Duodenal mucosa (tissue), 2 donors: Measurements from ENCODE around the gene TMEM200B.
"Not testable (repeated sequence)": the region's sequence is repeated elsewhere in the genome, so short reads cannot be mapped to it uniquely, and the experiment has no call there.

Source experiments
- H3K27ac ChIP-seq: one replicate; pipeline ENCODE4 v1.7.0; 2013; ENCODE audit warnings: low read depth, low read length
- H3K27me3 ChIP-seq, 2 donors: one replicate each; pipeline ENCODE4 v1.7.0; 2013; ENCODE audit warnings: low read length in 2 of 2, control low read depth in 1 of 2; ENCODE audit not compliant: insufficient read depth in 2 of 2, control insufficient read depth in 1 of 2
- H3K36me3 ChIP-seq, 2 donors: one replicate each; pipeline ENCODE4 v1.7.0; 2013; ENCODE audit warnings: low read length in 2 of 2, control low read depth in 1 of 2; ENCODE audit not compliant: insufficient read depth in 2 of 2, control insufficient read depth in 1 of 2
- H3K4me1 ChIP-seq, 2 donors: one replicate each; pipeline ENCODE4 v1.7.0; 2013; ENCODE audit warnings: low read length in 2 of 2, control low read depth in 1 of 2; ENCODE audit not compliant: insufficient read depth in 2 of 2, control insufficient read depth in 1 of 2
- H3K4me3 ChIP-seq, 2 donors: one replicate each; pipeline ENCODE4 v1.7.0; 2013; ENCODE audit warnings: low read length in 2 of 2, low read depth in 1 of 2
- H3K9ac ChIP-seq, 2 donors: one replicate each; pipeline ENCODE4 v1.7.0; 2013; ENCODE audit warnings: low read length in 2 of 2, low read depth in 1 of 2
- H3K9me3 ChIP-seq, 2 donors: one replicate each; pipeline ENCODE4 v1.7.0; 2013; ENCODE audit warnings: low read length in 2 of 2, control low read depth in 1 of 2; ENCODE audit not compliant: control insufficient read depth in 1 of 2

TMEM200B gene

DNA sequence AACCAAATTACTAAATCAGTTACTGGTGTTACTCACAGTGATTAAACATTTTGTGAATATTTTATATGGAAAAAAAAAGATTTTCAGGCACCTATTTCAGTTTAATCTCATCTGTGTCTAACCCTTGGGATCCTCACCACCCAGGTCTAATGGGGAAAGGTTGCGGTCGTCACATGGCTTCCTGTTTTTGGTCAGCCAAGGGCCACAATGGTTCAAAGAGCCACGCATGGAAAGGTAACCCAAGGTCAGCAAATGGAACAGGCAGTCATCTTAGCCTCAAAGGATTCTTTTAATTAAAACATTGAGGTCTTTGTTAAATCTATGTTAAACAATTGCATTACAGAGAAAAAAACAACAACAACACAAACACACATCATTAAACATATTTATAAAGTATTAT is 36.1 kb upstream of the TMEM200B start:
- no peaks in the 10 kb centered on the region for H3K27me3 ChIP-seq
- H3K4me3 ChIP-seq: no peak overlapping the region
- H3K27ac ChIP-seq: no peak overlapping the region
- H3K36me3 ChIP-seq: peaks cover 39 to 64% of the 10 kb centered on the region in 2 donors
- peaks cover 13 to 24% of the 10 kb centered on the region in 2 donors for H3K4me1 ChIP-seq
- H3K9me3 ChIP-seq: peaks cover 2 to 8% of the 10 kb centered on the region in 2 donors
- no peak overlapping the region for H3K9ac ChIP-seq

DNA sequence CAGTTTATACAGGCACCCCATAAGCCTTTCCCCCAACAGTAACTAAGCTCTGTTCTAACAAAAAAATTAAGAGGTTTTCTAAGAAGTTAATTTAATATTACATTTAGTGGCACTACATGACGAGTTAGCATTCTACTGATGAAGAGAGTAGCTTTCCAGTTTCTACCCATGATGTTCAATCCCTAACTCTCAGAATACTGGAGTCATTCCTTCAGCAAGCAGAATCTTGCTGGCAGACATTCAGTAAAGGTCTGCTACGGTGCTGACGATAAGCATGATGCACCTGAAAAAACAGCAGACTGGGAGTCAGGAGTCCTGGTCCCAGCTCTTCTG is 33.5 kb upstream of the TMEM200B start:
- Histone ChIP-seq H3K27ac (no peak overlapping the region), H3K9me3 (peaks cover 2 to 8% of the 10 kb centered on the region in 2 donors), H3K9ac (no peak overlapping the region), H3K36me3 (peaks cover 43 to 87% of the 10 kb centered on the region in 2 donors), H3K27me3 (no peaks in the 10 kb centered on the region), H3K4me3 (peak overlapping the region in 1 of 2 donors; percentile 15), H3K4me1 (peaks cover 7 to 13% of the 10 kb centered on the region in 2 donors)

DNA sequence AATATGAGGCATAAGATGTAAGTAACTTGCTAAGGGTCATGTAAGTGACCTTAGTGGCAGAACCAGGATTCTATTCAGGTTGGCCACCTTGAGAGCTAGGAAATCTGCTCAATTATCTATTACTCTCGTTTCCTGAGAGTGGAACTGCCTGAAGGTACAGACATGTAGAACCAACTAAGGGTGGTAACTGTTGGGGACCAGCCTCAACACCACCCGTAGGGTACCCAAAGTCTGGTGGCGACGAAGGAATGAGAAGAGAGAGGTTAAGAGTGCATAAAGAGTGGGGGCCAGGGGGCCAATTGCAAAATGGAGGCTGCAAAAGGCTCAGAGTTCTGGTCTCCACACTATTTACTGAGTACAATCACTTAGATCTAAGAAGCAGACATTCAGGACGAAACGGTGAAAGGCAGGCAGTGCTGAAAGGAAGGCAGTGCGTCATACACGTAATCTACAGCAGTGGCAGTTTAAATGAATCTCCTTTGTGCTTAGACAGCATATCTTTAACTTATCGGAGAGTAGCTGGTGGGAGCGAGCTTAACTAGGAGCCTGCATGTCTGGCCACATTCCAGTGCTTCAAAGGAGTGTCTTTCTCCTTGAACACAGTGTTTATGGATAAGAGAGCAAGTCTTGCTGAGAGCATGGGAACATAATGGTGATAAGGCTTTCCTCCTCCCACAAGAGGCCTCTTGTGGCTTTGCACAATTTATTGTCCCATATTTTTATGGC is 33.0 kb upstream of the TMEM200B start:
- Histone ChIP-seq H3K4me1 (peaks cover 7 to 8% of the 10 kb centered on the region in 2 donors), H3K9ac (no peak overlapping the region), H3K27me3 (no peaks in the 10 kb centered on the region), H3K9me3 (peaks cover 2 to 8% of the 10 kb centered on the region in 2 donors), H3K27ac (no peak overlapping the region), H3K4me3 (no peak overlapping the region), H3K36me3 (peaks cover 46 to 92% of the 10 kb centered on the region in 2 donors)

DNA sequence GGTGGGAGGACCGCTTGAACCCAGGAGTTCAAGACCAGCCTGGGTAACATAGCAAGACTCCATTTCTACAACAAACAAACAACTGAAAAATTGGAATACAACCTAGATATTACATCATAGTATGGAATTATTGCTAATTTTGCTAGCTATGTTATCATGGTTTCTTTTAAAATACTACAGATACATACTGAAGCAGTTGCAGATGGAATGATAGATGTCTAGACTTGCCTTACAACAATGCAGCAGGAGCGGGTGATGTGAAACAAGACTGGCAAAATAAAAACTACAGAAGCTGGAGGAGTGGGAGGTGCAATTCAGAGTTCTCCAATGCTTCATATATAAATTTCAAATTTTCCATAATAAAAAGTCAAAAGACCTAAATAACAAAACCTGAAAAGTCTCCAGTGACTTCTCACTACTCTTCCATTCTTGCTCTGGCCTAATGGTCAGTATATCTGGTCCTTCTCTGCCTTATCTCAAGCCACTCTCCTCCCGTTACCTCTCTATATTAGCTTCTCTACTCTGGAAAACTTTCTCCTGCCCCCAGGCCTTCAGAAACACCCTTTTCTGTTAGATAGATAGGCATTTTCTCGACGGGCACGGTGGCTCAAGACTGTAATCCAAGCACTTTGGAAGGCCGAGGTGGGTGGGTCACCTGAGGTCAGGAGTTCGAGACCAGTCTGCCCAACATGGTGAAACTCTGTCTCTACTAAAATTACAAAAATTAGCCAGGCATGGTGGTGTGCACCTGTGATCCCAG is 28.5 kb upstream of the TMEM200B start:
- H3K36me3 ChIP-seq: peaks cover 53 to 98% of the 10 kb centered on the region in 2 donors
- H3K27ac ChIP-seq: no peak overlapping the region

DNA sequence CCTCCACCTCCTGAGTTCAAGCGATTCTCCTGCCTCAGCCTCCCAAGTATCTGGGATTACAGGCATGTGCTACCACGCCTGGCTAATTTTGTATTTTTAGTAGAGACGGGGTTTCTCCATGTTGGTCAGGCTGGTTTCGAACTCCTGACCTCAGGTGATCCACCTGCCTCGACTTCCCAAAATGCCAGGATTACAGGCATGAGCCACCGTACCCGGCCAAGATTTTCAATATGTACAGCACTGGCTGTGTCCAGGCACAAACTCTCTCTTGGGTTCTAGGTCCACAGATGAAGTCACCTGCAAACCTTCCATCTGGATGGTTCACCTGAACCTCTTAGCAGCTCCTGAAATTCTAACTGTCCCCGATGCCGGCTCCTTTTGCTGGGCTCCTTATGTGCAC is 26.6 kb upstream of the TMEM200B start:
- H3K27ac ChIP-seq, H3K9ac ChIP-seq, H3K27me3 ChIP-seq, H3K9me3 ChIP-seq, H3K4me3 ChIP-seq: not testable (repeated sequence)
- H3K4me1 ChIP-seq: peaks cover 11 to 17% of the 10 kb centered on the region in 2 donors
- H3K36me3 ChIP-seq: peaks cover 51 to 91% of the 10 kb centered on the region in 2 donors

More for the DNA sequence above, 28.5 kb upstream of the TMEM200B start:
- no peaks in the 10 kb centered on the region for H3K27me3 ChIP-seq
- no peaks in the 10 kb centered on the region for H3K9me3 ChIP-seq
- H3K4me3 ChIP-seq: no peak overlapping the region
- no peak overlapping the region for H3K9ac ChIP-seq
- H3K4me1 ChIP-seq: peaks cover 2 to 10% of the 10 kb centered on the region in 2 donors

DNA sequence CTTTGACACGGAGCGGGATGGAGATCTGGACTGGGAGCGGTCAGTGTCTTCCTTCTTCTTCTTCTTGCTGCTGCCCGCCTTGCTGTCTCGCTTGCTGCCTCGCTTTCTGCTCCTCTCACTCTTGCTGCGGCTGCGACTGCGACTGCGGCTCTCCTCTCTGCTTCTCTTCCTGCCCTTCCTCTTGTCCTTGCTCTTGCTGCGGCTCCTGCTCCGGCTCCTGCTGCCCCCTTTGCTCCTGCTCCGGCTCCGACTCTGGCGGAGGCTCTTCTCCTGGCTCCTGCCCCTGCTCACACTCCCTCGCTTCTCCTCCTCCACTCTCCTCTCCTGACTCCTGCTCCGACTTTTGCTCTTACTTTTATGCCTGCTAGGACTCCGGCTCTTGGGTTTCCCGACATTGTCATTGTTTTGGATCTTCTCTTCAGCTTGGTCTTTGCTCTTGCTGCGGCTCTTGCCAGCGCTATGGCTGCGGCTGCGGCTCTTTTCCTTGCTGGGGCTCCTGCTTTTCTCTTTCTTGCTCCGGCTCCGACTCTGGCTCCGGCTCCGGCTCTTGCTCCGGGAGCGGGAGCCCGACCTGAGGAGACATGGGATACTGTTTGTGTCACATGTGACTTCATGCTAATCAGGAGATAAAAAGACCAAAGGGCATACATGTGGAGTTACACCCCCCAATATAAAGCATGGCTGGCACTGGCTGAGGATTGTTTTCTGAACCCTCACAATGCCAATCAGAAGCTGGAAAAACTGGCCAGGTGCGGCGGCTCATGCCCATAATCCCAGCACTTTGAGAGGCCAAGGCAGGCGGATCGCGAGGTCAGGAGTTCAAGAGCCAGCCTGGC is 25.2 kb upstream of the TMEM200B start:
- no peaks in the 10 kb centered on the region for H3K27me3 ChIP-seq
- no peak overlapping the region for H3K27ac ChIP-seq
- peaks cover 41 to 79% of the 10 kb centered on the region in 2 donors for H3K36me3 ChIP-seq

DNA sequence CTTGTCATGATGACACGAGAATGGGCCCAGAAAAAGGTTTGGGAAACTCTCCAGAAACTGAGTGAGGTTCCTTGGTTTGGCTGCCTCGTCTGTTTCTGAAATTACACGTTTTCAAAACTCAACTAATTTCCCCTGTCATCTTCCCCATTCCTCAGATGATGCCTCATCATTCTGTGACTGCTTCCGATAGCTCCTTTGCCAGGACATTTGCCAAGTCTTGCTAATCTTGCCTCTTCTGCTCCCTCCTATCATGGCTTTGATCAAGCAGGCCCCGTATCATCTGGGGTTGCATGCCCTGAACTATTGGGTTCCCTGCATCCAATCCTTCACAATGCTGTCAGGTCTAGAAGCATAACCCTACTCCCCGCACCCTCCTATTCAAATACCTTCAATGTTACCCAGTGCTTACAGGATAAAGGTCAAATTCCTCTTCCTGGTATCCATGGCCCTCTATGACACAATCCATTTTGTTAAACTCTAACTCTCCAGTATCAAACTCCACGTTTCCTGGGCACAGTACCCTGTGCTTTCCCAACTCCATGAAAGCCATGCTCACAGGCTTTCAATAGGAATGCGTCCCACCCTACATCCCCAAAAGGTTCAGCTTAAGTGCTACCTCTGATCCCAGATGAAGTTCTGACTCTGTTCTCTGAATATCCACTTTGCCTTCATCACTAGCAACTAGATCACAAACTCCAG is 22.2 kb upstream of the TMEM200B start:
- H3K4me1 ChIP-seq: peaks cover 11 to 17% of the 10 kb centered on the region in 2 donors
- H3K36me3 ChIP-seq: peaks cover 25 to 49% of the 10 kb centered on the region in 2 donors
- no peaks in the 10 kb centered on the region for H3K27me3 ChIP-seq
- no peak overlapping the region for H3K9ac ChIP-seq
- H3K9me3 ChIP-seq: no peaks in the 10 kb centered on the region
- peak overlapping the region in 1 of 2 donors; percentile 19 for H3K4me3 ChIP-seq
- no peak overlapping the region for H3K27ac ChIP-seq

More for the DNA sequence above, 25.2 kb upstream of the TMEM200B start:
- H3K4me1 ChIP-seq: peaks cover 11 to 17% of the 10 kb centered on the region in 2 donors
- H3K4me3 ChIP-seq: no peak overlapping the region
- H3K9ac ChIP-seq: no peak overlapping the region
- H3K9me3 ChIP-seq: no peaks in the 10 kb centered on the region

DNA sequence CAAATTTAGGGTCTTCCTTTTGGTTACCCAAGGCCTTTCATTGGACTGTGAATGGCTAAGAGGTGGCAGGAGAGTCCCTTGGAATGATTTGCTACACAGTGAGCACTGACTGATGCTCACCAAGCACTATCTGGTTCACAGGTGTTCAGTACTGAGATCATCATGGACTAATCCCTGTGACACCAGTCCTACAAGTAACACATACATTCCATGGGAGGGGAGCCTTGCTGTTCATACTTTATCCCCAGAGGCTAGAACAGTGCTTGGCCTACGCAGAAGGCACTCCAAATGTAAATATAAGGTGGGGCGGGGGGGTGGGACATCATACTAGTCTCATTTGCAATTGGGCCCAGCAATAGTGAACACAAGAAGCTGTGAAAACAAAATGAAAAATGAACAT is 20.5 kb upstream of the TMEM200B start:
- H3K36me3 ChIP-seq: peaks cover 18 to 33% of the 10 kb centered on the region in 2 donors
- H3K9ac ChIP-seq: no peak overlapping the region
- H3K27me3 ChIP-seq: no peaks in the 10 kb centered on the region
- peaks cover 11 to 13% of the 10 kb centered on the region in 2 donors for H3K4me1 ChIP-seq
- no peaks in the 10 kb centered on the region for H3K9me3 ChIP-seq
- H3K4me3 ChIP-seq: no peak overlapping the region
- H3K27ac ChIP-seq: no peak overlapping the region

DNA sequence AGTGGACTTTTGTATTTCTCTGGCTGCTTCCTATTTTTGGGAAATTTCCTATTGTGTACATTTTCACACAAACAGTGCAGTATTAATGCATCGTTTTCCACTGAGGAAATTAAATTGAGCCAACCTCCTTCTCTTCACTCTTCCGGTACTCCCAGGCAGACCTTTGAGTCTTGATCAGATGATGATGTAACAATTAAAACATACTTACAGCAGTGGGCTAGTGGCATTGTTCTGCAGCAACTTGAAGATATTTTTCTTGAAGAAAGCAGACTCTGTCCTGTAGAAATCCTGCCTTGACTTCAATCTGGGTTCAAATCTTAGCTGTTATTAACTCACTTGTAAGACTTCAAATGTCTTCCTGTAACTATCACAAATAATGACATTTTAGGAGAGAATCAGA is 19.0 kb upstream of the TMEM200B start:
- Histone ChIP-seq H3K9ac (no peak overlapping the region), H3K9me3 (no peaks in the 10 kb centered on the region), H3K36me3 (peaks cover 5 to 18% of the 10 kb centered on the region in 2 donors), H3K4me3 (no peak overlapping the region), H3K27ac (no peak overlapping the region), H3K4me1 (peaks cover 11 to 13% of the 10 kb centered on the region in 2 donors), H3K27me3 (no peaks in the 10 kb centered on the region)
